ENCODE measurements around the gene CFAP46.

DNA sequence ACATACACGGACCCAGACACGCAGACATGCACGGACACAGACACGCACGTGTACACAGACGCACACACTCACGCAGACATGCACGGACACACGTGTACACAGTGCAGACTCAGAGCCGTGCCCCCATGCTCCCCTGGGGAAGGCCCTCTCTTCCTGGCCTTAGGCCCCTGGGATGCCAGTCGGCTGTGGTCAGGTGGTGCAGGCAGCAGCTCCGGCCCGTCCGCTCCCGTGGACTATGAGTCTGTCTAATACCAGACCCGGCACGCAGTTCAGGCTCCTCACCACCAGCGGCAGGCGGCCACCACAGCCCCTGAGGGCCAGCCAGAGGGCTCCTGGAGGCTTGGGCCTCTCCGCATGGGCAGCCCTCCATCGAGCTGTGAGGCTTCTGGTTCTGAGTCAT, 104.5 kb downstream of the CFAP46 start:
- TF ChIP-seq ZNF232 (CRISPR knock-in tag; IDR thresholded peaks at IDR 0.05) (no peak), CTCF (IDR thresholded peaks at IDR 0.05) (no peak), HMGA2 (CRISPR knock-in tag; IDR thresholded peaks at IDR 0.05) (no peak), ETV6 (CRISPR knock-in tag; IDR thresholded peaks at IDR 0.05) (no peak), NFYB (CRISPR knock-in tag; conservative IDR thresholded peaks at IDR 0.05; ENCODE audit: low read depth) (no peak), NFE2L1 (CRISPR knock-in tag; IDR thresholded peaks at IDR 0.05) (no peak), GTF2I (CRISPR knock-in tag; conservative IDR thresholded peaks at IDR 0.05) (no peak)
- TF ChIP-seq, protein P1, sequence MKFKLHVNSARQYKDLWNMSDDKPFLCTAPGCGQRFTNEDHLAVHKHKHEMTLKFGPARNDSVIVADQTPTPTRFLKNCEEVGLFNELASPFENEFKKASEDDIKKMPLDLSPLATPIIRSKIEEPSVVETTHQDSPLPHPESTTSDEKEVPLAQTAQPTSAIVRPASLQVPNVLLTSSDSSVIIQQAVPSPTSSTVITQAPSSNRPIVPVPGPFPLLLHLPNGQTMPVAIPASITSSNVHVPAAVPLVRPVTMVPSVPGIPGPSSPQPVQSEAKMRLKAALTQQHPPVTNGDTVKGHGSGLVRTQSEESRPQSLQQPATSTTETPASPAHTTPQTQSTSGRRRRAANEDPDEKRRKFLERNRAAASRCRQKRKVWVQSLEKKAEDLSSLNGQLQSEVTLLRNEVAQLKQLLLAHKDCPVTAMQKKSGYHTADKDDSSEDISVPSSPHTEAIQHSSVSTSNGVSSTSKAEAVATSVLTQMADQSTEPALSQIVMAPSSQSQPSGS (CRISPR knock-in tag; IDR thresholded peaks at IDR 0.05; ENCODE audit: borderline replicate concordance, low read depth): no peak
- TF ChIP-seq, protein P2, sequence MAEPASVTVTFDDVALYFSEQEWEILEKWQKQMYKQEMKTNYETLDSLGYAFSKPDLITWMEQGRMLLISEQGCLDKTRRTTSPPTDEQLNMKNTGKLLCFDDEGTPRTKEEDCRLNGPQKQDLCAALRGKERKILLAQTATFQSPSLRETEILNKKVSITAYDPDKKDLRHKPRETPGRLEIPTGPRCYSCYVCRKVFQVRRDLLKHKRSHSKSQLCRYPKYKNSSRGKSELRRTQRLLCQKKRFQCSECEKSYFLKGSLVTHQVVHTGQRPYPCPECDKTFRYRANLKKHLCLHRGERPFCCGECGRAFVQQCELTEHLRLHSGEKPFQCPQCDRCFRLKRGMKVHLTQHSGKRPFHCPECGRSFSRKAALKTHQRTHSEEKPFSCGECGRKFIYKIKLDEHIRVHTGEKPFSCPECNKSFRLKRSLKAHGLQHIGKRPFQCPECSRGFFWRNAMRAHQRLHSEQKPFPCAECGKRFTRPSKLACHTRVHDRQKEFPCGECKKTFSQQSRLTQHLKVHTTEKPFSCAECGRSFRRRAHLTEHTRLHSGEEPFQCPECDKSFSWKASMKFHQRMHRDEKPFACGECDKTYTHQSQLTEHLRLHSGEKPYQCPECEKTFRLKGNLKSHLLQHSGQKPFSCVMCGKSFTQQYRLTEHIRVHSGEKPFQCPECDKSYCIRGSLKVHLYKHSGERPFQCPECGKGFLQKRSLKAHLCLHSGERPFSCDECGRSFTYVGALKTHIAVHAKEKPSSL (CRISPR knock-in tag; conservative IDR thresholded peaks at IDR 0.05): no peak
